ENCODE data around the gene TPR. TPM values are rescaled to one million over a fixed set of nuclear protein-coding genes. Genes with fewer than 3 reads are reported as not detected.

Gene TPR
- total RNA-seq, 1 experiment from 2014 or later = 107 TPM

DNA sequence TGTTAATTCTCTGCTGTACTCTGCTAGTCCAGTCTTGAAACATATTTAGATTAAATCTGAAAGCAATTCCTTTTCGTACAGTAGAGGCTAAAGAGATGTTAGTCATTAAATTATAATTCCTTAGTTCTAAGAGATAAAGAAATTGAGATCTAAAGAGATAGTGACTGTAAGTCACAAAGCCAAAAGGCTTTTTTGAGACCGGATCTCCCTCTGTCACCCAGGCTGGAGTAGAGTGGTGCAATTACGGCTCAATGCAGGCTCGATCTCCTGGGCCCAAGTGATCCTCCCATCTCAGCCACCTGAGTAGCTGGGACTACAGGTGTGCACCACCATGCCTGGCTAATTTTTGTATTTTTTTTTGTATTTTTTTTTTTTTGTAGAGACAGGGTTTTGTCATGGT, 64.7 kb downstream of the TPR start:
- Histone ChIP-seq H3K56ac (ENCODE audit: insufficient read length, low read depth, low read length) (no peak overlapping the region), H3K79me2 (ENCODE audit: insufficient read depth, low read length) (no peaks in the 10 kb centered on the region), H2BK15ac (ENCODE audit: low read depth, low read length) (no peak overlapping the region), H3T11ph (ENCODE audit: low read length) (no peak overlapping the region), H2BK5ac (ENCODE audit: insufficient read length, low read length) (no peak overlapping the region), H2BK12ac (ENCODE audit: insufficient read length, low read depth, low read length) (no peak overlapping the region), H3K27ac (ENCODE audit: insufficient read length, low read depth, low read length) (no peak overlapping the region), H2AK5ac (ENCODE audit: insufficient read length, low read length) (no peak overlapping the region), H4K8ac (replicated peaks; ENCODE audit: insufficient read length, low read depth, low read length) (no peak overlapping the region), H3K18ac (ENCODE audit: insufficient read length, low read depth, low read length) (no peak overlapping the region), H3K79me1 (ENCODE audit: insufficient read depth, low read depth, low read length, poor library complexity, severe bottlenecking) (no peaks in the 10 kb centered on the region), H3K4me2 (ENCODE audit: insufficient read depth, insufficient read length, low read length) (no peak overlapping the region), H2BK120ac (ENCODE audit: low read depth, low read length, poor library complexity, severe bottlenecking) (no peak overlapping the region), H3K4me1 (ENCODE audit: insufficient read depth, low read length) (no peaks in the 10 kb centered on the region), H3K4ac (ENCODE audit: low read depth, low read length) (no peak overlapping the region), H4K91ac (ENCODE audit: insufficient read length, low read depth, low read length) (no peak overlapping the region), H2AFZ (ENCODE audit: low read length) (no peak overlapping the region), H4K5ac (ENCODE audit: insufficient read length, low read depth, low read length) (no peak overlapping the region), H3K23me2 (ENCODE audit: insufficient read length, low read depth, low read length, poor library complexity, severe bottlenecking) (no peaks in the 10 kb centered on the region), H4K20me1 (ENCODE audit: control insufficient read depth, insufficient read depth, insufficient read length) (no peaks in the 10 kb centered on the region), H3K14ac (ENCODE audit: insufficient read depth, low read length) (no peak overlapping the region), H3K23ac (ENCODE audit: insufficient read length, low read depth, low read length) (no peak overlapping the region), H2BK20ac (ENCODE audit: low read depth, low read length, poor library complexity, severe bottlenecking) (no peak overlapping the region), H3K9me3 (ENCODE audit: control insufficient read depth, low read depth, low read length) (no peaks in the 10 kb centered on the region), H3K9ac (ENCODE audit: extremely low read depth, insufficient read length, low read length) (no peak overlapping the region), H3K27me3 (ENCODE audit: insufficient read depth, low read length) (no peaks in the 10 kb centered on the region)
- Mint-ChIP-seq H3K27ac (no peak overlapping the region), H3K4me3 (no peak overlapping the region), H3K36me3 (ENCODE audit: insufficient read depth in 1 of 3, low read depth in 3 of 3) (peaks cover 2 to 25% (median 17%) of the 10 kb centered on the region in 3 experiments; a peak in 6 of 7 replicates), H3K27me3 (ENCODE audit: low read depth) (no peaks in the 10 kb centered on the region), H3K9me3 (no peaks in the 10 kb centered on the region), H3K4me1 (no peaks in the 10 kb centered on the region; a peak in 1 of 4 replicates)
- TF ChIP-seq, protein P1, sequence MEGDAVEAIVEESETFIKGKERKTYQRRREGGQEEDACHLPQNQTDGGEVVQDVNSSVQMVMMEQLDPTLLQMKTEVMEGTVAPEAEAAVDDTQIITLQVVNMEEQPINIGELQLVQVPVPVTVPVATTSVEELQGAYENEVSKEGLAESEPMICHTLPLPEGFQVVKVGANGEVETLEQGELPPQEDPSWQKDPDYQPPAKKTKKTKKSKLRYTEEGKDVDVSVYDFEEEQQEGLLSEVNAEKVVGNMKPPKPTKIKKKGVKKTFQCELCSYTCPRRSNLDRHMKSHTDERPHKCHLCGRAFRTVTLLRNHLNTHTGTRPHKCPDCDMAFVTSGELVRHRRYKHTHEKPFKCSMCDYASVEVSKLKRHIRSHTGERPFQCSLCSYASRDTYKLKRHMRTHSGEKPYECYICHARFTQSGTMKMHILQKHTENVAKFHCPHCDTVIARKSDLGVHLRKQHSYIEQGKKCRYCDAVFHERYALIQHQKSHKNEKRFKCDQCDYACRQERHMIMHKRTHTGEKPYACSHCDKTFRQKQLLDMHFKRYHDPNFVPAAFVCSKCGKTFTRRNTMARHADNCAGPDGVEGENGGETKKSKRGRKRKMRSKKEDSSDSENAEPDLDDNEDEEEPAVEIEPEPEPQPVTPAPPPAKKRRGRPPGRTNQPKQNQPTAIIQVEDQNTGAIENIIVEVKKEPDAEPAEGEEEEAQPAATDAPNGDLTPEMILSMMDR (conservative IDR thresholded peaks at IDR 0.05) = no peak
- no CpG with 5 or more reads among the region's 4 CpGs for WGBS (ENCODE audit: extremely low coverage, insufficient read length, low lambda C conversion rate)
- no peak for DNase-seq
